Measurements from ENCODE around the gene SCNN1A. TPM values are rescaled to one million over a fixed set of nuclear protein-coding genes. Genes with fewer than 3 reads are reported as not detected.

The SCNN1A gene
- total and polyA plus RNA-seq, 8 donors, result 2.3 to 212 (median 3.5) TPM

DNA sequence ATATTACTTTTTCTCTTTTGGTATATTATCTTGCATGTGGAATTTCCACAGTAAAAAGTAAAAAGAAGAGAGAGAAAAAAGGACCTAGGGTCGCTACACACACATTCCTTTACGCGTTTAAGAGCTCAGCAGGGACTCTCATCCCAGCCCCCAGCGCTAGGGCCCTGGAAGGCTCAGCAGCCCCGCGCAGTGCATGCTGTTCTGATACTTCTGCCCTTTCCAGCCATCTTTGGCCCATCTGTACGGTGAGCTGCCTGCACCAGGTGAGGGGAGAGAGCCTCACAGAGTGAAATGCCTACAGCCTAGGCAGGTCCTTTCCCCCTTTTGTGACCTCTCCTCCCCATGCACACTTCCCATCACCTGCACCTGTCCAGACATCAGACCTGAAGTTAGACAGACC lies 7.0 kb upstream of the SCNN1A start:
- peaks cover 37 to 88% of the 10 kb centered on the region in 2 donors for H3K4me1 ChIP-seq
- TF ChIP-seq, protein P1, sequence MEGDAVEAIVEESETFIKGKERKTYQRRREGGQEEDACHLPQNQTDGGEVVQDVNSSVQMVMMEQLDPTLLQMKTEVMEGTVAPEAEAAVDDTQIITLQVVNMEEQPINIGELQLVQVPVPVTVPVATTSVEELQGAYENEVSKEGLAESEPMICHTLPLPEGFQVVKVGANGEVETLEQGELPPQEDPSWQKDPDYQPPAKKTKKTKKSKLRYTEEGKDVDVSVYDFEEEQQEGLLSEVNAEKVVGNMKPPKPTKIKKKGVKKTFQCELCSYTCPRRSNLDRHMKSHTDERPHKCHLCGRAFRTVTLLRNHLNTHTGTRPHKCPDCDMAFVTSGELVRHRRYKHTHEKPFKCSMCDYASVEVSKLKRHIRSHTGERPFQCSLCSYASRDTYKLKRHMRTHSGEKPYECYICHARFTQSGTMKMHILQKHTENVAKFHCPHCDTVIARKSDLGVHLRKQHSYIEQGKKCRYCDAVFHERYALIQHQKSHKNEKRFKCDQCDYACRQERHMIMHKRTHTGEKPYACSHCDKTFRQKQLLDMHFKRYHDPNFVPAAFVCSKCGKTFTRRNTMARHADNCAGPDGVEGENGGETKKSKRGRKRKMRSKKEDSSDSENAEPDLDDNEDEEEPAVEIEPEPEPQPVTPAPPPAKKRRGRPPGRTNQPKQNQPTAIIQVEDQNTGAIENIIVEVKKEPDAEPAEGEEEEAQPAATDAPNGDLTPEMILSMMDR (IDR thresholded peaks at IDR 0.05), result no peak
- H3K9me3 ChIP-seq, result no peaks in the 10 kb centered on the region
- no peak for ATAC-seq
- peak overlapping the region in 1 of 2 donors; percentile 94 for H3K27ac ChIP-seq
- intact Hi-C loops (cut with DNase I), result no loop called here
- DNase-seq, result no peak
- H3K27me3 ChIP-seq, result no peaks in the 10 kb centered on the region
- peaks cover 0 to 17% of the 10 kb centered on the region in 2 donors for H3K36me3 ChIP-seq
- no peak overlapping the region for H3K4me3 ChIP-seq

DNA sequence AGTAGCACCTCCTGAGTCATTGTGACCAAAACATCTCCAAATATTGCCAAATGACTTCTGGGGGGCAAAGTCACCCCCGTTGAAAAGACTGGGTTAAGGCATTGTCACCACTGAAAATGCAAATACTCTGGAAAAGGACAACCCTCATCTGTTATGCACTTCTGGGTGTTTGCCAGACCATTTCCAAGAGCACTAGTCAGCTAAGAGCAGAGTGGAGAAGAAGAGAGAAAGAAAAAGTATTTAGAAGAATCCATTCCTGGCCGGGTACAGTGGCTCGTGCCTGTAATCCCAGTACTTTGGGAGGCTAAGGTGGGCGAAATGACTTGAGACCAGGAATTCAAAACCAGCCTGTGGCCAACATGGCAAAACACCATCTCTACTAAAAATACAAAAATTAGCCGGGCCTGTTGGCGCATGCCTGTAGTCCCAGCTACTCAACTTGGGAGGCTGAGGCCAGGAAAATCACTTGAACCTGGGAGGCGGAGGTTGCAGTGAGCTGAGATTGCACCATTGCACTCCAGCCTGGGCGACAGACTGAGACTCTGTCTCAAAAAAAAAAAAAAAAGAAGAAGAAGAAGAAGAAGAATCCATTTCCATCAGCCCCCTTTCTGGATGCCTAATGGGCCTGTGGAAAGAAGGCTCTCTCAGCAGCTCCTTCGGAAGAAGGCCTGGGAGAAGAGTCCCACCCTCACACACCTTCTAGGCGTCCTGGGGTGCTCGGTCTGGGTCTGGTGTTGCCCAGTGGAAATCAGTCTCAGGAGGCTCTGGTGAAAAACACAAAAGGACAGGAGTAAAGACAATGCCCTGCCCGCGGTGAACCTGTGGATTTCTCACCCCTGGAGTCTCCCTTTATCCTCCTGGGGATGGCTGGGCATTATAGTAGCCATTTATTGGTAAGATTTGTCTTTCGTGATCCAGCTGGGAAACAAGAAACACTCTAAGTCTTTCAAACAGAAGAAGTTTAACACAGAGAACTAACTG lies 5.1 kb upstream of the SCNN1A start:
- no peaks in the 10 kb centered on the region for H3K27me3 ChIP-seq
- ATAC-seq (no peak), DNase-seq (no peak)
- TF ChIP-seq, protein P1 (IDR thresholded peaks at IDR 0.05), result no peak
- H3K9me3 ChIP-seq, result no peaks in the 10 kb centered on the region
- H3K4me1 ChIP-seq, result peaks cover 43 to 87% of the 10 kb centered on the region in 2 donors
- peak overlapping the region; percentile 62 to 64 for H3K27ac ChIP-seq
- H3K4me3 ChIP-seq, result no peak overlapping the region
- H3K36me3 ChIP-seq, result peaks cover 0 to 3% of the 10 kb centered on the region in 2 donors
- intact Hi-C loops (cut with DNase I), result no loop called here

DNA sequence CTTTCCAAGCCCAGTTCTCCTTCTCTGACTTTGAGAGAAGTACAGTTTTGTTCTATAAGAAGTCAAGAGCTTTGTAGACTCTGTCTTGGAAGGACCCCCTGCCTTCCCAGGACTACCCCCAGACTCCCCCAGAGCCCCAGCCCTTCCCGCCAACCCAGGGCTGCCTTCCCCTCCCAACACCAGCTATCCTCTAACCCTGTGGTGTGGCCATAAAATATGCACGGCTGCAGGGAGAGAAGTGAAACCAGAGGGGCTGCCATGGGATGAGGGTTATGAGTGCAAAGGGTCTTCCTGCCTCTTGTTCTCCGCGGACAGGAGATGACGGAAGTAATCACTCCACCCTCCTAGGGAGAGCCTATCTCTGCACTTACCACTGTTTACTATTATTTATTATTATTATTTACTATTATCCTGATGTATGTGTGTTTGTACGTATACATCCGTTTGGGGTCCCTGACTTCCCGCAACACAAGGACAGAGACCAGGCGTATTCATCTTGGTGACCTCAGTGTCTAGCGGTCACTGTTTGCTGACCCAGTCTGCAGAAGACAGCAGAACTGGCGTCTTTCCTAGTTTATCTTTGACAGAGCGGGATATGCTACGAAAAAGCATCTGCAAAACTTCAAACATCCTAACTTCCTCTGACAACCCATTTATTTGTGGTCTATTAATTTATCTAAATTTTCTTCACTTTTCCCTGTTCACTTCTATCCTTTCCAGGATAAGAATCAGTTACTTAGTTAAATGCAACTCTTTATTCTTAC lies 3.5 kb upstream of the SCNN1A start:
- peak overlapping the region in 1 of 2 donors; percentile 81 for H3K27ac ChIP-seq
- H3K36me3 ChIP-seq, result no peaks in the 10 kb centered on the region
- intact Hi-C loops (cut with DNase I), result loop anchor here in 1 of 2 donors (5.0 kb wide), 1 partner anchor 42 kb away; no protein-coding TSS in a partner anchor
- peaks cover 36 to 75% of the 10 kb centered on the region in 2 donors for H3K4me1 ChIP-seq
- no peaks in the 10 kb centered on the region for H3K27me3 ChIP-seq
- TF ChIP-seq, protein P1 (IDR thresholded peaks at IDR 0.05), result no peak
- no peak overlapping the region for H3K4me3 ChIP-seq
- DNase-seq, result no peak
- no peak for ATAC-seq
- no peaks in the 10 kb centered on the region for H3K9me3 ChIP-seq

DNA sequence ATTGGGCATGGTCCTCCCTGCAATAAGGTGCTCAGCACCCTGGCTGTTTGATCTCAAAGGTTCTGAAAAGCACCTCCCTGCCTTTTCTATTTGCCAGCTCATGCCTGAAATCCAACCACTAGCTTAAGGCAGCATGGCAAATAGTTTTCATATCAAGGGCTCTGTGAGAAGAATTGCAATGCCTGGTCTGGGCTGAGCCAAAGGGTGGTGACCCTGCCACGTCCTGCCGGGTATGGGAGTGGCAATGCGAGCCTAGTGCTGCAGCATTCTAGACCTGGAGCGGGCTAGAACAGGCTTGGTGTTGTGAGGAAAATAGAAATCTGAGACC lies 2.3 kb upstream of the SCNN1A start:
- intact Hi-C loops (cut with DNase I), result loop anchor here in 1 of 2 donors (5.0 kb wide), 1 partner anchor 40 kb away; no protein-coding TSS in a partner anchor
- H3K9me3 ChIP-seq, result no peaks in the 10 kb centered on the region
- H3K36me3 ChIP-seq, result no peaks in the 10 kb centered on the region
- ATAC-seq, result peak; percentile 55
- peaks cover 36 to 70% of the 10 kb centered on the region in 2 donors for H3K4me1 ChIP-seq
- H3K4me3 ChIP-seq, result peak overlapping the region in 1 of 2 donors; percentile 48
- peak in 2 of 4 donors; percentile 83 to 88 for DNase-seq
- TF ChIP-seq, protein P1 (IDR thresholded peaks at IDR 0.05), result no peak
- H3K27ac ChIP-seq, result peak overlapping the region; percentile 81 to 87
- no peaks in the 10 kb centered on the region for H3K27me3 ChIP-seq
